GM12892 (cell line): Measurements from ENCODE around the gene ATP2A1.

Source experiments
- POLR2A ChIP-seq: IDR thresholded peaks from 2 replicates; pipeline ENCODE4 v1.6.1; 2011; ENCODE audit warnings: low read depth, low read length, control low read depth
- POLR2AphosphoS5 ChIP-seq: IDR thresholded peaks from 2 replicates; pipeline ENCODE4 v1.6.1; 2011; ENCODE audit warnings: low read depth, low read length, control low read depth
- TAF1 ChIP-seq: IDR thresholded peaks from 2 replicates; pipeline ENCODE4 v1.6.1; 2011; ENCODE audit warnings: low read depth, mild to moderate bottlenecking, control low read depth, low read length, borderline replicate concordance

DNA sequence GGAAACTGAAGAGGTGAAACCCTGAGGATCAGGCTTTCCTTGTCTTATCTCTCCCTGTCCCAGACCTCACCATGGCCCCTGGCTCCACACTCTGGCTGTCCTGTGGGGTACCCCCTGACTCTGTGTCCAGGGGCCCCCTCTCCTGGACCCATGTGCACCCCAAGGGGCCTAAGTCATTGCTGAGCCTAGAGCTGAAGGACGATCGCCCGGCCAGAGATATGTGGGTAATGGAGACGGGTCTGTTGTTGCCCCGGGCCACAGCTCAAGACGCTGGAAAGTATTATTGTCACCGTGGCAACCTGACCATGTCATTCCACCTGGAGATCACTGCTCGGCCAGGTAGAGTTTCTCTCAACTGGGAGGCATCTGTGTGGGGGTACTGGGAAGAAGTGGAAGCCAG lies 54.9 kb downstream of the ATP2A1 start:
- TF ChIP-seq POLR2A (no peak), POLR2AphosphoS5 (no peak), TAF1 (no peak)
